HEK293 (cell line): ENCODE measurements around the gene IPCEF1.

Experiments
- CTCF ChIA-PET: fragments of 350-600 bp; formaldehyde crosslinking; extraction: SDS; loops from one replicate; lab custom pipeline; 2021; ENCODE audit warnings: antibody characterized with exemption; lab: Yijun Ruan, JAX
- POLR2A ChIA-PET: fragments of 300-600 bp; formaldehyde crosslinking; extraction: SDS; loops from one replicate; lab custom pipeline; 2020; ENCODE audit warnings: antibody characterized with exemption, inconsistent platforms; lab: Yijun Ruan, JAX
- H3K27ac ChIP-seq: fragments of 200-500 bp; sonication (Bioruptor generic); 2 replicates; pipeline ENCODE4 v1.5.1; 2014; ENCODE audit warnings: low read depth, low read length, control low read depth, inconsistent platforms; ENCODE audit errors: extremely low read depth
- H3K36me3 ChIP-seq, 2 experiments: fragments of 200-500 bp in 1 of 2; sonication (Bioruptor generic) in 1 of 2; 1 replicate in 1 of 2; 2 replicates in 1 of 2; pipeline ENCODE4 v1.5.1; 2014 to 2017; ENCODE audit warnings: inconsistent platforms in 2 of 2, low read length in 2 of 2; ENCODE audit not compliant: control insufficient read depth in 2 of 2, insufficient read depth in 1 of 2
- H3K4me1 ChIP-seq: fragments of 200-500 bp; sonication (Bioruptor generic); 2 replicates; pipeline ENCODE4 v1.5.1; 2014; ENCODE audit warnings: mild to moderate bottlenecking, low read length, inconsistent platforms; ENCODE audit not compliant: control insufficient read depth, insufficient read depth
- H3K4me3 ChIP-seq: 2 replicates; pipeline ENCODE4 v1.5.1; 2011; ENCODE audit warnings: low read depth, mild to moderate bottlenecking, control low read depth, low read length, moderate library complexity
- H3K9me3 ChIP-seq: fragments of 200-500 bp; sonication (Bioruptor generic); 2 replicates; pipeline ENCODE4 v1.5.1; 2014; ENCODE audit warnings: low read depth, low read length, inconsistent platforms; ENCODE audit not compliant: control insufficient read depth, insufficient read depth
- IKZF3 ChIP-seq: fragments of 450-650 bp; IDR thresholded peaks from 2 replicates; pipeline ENCODE4 v1.5.0; 2018; ENCODE audit warnings: missing biosample characterization, mild to moderate bottlenecking, missing genetic modification characterization, moderate library complexity
- OSR2 ChIP-seq: fragments of 450-650 bp; formaldehyde crosslinking; IDR thresholded peaks from 2 replicates; pipeline ENCODE4 v1.5.1; 2016; ENCODE audit warnings: missing biosample characterization, missing genetic modification characterization
- SALL2 ChIP-seq: fragments of 450-650 bp; formaldehyde crosslinking; IDR thresholded peaks from 2 replicates; pipeline ENCODE4 v1.5.0; 2017; ENCODE audit warnings: missing biosample characterization, mild to moderate bottlenecking, missing genetic modification characterization, borderline replicate concordance
- SP2 ChIP-seq: fragments of 450-650 bp; formaldehyde crosslinking; IDR thresholded peaks from 2 replicates; pipeline ENCODE4 v1.5.1; 2016; ENCODE audit warnings: missing biosample characterization, missing genetic modification characterization
- SP3 ChIP-seq: fragments of 450-650 bp; formaldehyde crosslinking; IDR thresholded peaks from 2 replicates; pipeline ENCODE4 v1.5.1; 2016; ENCODE audit warnings: missing biosample characterization, missing genetic modification characterization
- ZNF140 ChIP-seq: fragments of 450-650 bp; formaldehyde crosslinking; IDR thresholded peaks from 2 replicates; pipeline ENCODE4 v1.5.1; 2016; ENCODE audit warnings: missing biosample characterization, missing genetic modification characterization
- ZNF155 ChIP-seq: fragments of 450-650 bp; formaldehyde crosslinking; IDR thresholded peaks from 2 replicates; pipeline ENCODE4 v1.5.1; 2016; ENCODE audit warnings: missing biosample characterization, missing genetic modification characterization
- ZNF184 ChIP-seq: fragments of 450-650 bp; IDR thresholded peaks from 2 replicates; pipeline ENCODE4 v1.5.1; 2018; ENCODE audit warnings: missing biosample characterization, mild to moderate bottlenecking, missing genetic modification characterization
- ZNF239 ChIP-seq: fragments of 450-650 bp; formaldehyde crosslinking; IDR thresholded peaks from 2 replicates; pipeline ENCODE4 v1.5.1; 2016; ENCODE audit warnings: missing biosample characterization, missing genetic modification characterization
- ZNF416 ChIP-seq: fragments of 450-650 bp; formaldehyde crosslinking; IDR thresholded peaks from 2 replicates; pipeline ENCODE4 v1.5.1; 2016; ENCODE audit warnings: missing biosample characterization, missing genetic modification characterization
- ZNF488 ChIP-seq: fragments of 450-650 bp; formaldehyde crosslinking; IDR thresholded peaks from 2 replicates; pipeline ENCODE4 v1.5.1; 2016; ENCODE audit warnings: missing biosample characterization, missing genetic modification characterization
- ZNF518A ChIP-seq: fragments of 450-650 bp; formaldehyde crosslinking; conservative IDR thresholded peaks from 2 replicates; pipeline ENCODE4 v1.5.1; 2016; ENCODE audit warnings: low read depth, missing biosample characterization, missing genetic modification characterization
- ZNF558 ChIP-seq: fragments of 450-650 bp; formaldehyde crosslinking; IDR thresholded peaks from 2 replicates; pipeline ENCODE4 v1.5.1; 2016; ENCODE audit warnings: missing biosample characterization, missing genetic modification characterization
- ZNF626 ChIP-seq: fragments of 450-650 bp; sonication (Bioruptor Pico); formaldehyde crosslinking; IDR thresholded peaks from 2 replicates; pipeline ENCODE4 v1.5.1; 2018; ENCODE audit warnings: missing biosample characterization, missing genetic modification characterization, inconsistent platforms
- ZNF785 ChIP-seq: fragments of 450-650 bp; formaldehyde crosslinking; IDR thresholded peaks from 2 replicates; pipeline ENCODE4 v1.5.1; 2016; ENCODE audit warnings: missing biosample characterization, missing genetic modification characterization
- TF ChIP-seq, protein P1 (sequence below): fragments of 450-650 bp; formaldehyde crosslinking; IDR thresholded peaks from 2 replicates; pipeline ENCODE4 v1.5.1; 2016; ENCODE audit warnings: missing biosample characterization, missing genetic modification characterization
- TF ChIP-seq, protein P2 (sequence below): fragments of 450-650 bp; formaldehyde crosslinking; IDR thresholded peaks from 2 replicates; pipeline ENCODE4 v1.5.1; 2016; ENCODE audit warnings: missing biosample characterization, missing genetic modification characterization

The IPCEF1 gene

DNA sequence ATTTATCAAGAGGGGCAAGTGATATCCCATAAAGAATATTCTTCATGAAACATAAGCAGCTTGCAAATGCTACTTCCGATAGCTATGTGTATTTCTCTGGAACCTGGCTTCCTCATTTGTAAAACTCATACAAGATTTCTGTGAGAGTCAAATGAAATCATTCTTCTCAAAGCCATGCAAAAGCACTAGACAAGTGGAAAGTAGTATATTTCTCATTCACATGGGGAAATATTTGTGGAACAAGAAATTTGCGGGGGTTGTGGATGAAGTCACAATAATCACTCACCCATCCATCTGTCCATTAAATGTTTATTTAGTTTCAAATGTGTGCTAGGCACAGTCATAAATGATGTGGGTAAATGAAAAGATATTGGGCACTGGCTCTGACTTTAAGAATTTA is 150.5 kb downstream of the IPCEF1 start:
- CTCF ChIA-PET, result interaction anchor here (0.5 kb wide), 1 partner anchor 151 kb away, joined by 5 read pairs; no protein-coding TSS in a partner anchor
- POLR2A ChIA-PET, result no interaction called here
- H3K4me3 ChIP-seq, result no peak overlapping the region
- H3K9me3 ChIP-seq, result no peaks in the 10 kb centered on the region
- H3K27ac ChIP-seq, result no peak overlapping the region
- TF ChIP-seq, protein P1, sequence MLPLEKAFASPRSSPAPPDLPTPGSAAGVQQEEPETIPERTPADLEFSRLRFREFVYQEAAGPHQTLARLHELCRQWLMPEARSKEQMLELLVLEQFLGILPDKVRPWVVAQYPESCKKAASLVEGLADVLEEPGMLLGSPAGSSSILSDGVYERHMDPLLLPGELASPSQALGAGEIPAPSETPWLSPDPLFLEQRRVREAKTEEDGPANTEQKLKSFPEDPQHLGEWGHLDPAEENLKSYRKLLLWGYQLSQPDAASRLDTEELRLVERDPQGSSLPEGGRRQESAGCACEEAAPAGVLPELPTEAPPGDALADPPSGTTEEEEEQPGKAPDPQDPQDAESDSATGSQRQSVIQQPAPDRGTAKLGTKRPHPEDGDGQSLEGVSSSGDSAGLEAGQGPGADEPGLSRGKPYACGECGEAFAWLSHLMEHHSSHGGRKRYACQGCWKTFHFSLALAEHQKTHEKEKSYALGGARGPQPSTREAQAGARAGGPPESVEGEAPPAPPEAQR (tag by site-specific recombination), result no peak
- no peak for TF ChIP-seq SALL2 (tag by site-specific recombination)
- no peak for TF ChIP-seq ZNF626
- TF ChIP-seq ZNF785 (tag by site-specific recombination), result no peak
- TF ChIP-seq ZNF155 (tag by site-specific recombination), result no peak
- TF ChIP-seq, all 188 proteins: peak for 0
- Histone ChIP-seq H3K36me3 (no peaks in the 10 kb centered on the region), H3K4me1 (no peaks in the 10 kb centered on the region)

DNA sequence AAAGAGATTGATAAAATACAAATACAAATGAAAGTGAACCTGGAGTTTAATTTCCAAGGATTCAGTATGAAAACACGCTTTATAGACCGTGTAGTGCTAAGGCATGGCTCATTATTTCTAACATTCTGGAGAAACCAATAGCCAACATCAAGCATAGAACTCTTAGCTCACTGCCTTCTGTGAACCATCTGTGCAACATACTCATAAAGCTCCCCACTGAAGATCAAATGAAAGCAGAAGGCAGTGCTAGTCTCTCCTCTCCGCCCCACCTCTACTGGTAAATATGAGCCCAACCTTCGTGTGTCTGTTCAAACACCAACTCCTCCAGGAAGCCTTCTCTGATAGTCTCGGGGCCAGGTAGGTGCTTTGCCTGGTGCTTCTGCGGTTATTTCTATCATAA is 153.6 kb downstream of the IPCEF1 start:
- TF ChIP-seq ZNF140 (tag by site-specific recombination) (no peak), ZNF184 (tag by site-specific recombination) (no peak), ZNF416 (tag by site-specific recombination) (no peak), SP2 (no peak), SP3 (tag by site-specific recombination) (no peak), OSR2 (tag by site-specific recombination) (no peak), ZNF558 (no peak), ZNF518A (tag by site-specific recombination) (no peak), ZNF488 (tag by site-specific recombination) (no peak), ZNF239 (no peak), IKZF3 (tag by site-specific recombination) (no peak)
- TF ChIP-seq, protein P2, sequence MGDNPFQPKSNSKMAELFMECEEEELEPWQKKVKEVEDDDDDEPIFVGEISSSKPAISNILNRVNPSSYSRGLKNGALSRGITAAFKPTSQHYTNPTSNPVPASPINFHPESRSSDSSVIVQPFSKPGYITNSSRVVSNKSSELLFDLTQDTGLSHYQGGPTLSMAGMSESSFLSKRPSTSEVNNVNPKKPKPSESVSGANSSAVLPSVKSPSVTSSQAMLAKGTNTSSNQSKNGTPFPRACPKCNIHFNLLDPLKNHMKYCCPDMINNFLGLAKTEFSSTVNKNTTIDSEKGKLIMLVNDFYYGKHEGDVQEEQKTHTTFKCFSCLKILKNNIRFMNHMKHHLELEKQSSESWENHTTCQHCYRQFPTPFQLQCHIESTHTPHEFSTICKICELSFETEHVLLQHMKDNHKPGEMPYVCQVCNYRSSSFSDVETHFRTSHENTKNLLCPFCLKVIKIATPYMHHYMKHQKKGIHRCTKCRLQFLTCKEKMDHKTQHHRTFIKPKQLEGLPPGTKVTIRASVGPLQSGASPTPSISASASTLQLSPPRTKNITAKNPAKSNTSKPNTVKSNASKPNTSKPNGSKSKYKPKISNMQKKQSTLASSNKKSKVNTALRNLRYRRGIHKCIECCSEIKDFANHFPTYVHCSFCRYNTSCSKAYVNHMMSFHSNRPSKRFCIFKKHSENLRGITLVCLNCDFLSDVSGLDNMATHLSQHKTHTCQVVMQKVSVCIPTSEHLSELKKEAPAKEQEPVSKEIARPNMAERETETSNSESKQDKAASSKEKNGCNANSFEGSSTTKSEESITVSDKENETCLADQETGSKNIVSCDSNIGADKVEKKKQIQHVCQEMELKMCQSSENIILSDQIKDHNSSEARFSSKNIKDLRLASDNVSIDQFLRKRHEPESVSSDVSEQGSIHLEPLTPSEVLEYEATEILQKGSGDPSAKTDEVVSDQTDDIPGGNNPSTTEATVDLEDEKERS (tag by site-specific recombination), result no peak
- ChIA-PET CTCF (interaction anchor here (0.6 kb wide), 1 partner anchor 168 kb away, joined by 3 read pairs; no protein-coding TSS in a partner anchor), POLR2A (no interaction called here)
- Histone ChIP-seq H3K4me3 (no peak overlapping the region), H3K9me3 (no peaks in the 10 kb centered on the region), H3K36me3 (no peaks in the 10 kb centered on the region), H3K27ac (no peak overlapping the region), H3K4me1 (no peaks in the 10 kb centered on the region)
